ENCODE results near the gene NES.
"Not testable (repeated sequence)": the region's sequence is repeated elsewhere in the genome, so short reads cannot be mapped to it uniquely, and the experiment has no call there.

NES gene

GRCh38 chr1:156632355-156632754, 44.9 kb downstream of the NES start:
- Histone ChIP-seq H3K9me2 (ENCODE audit: low read depth, low read length) (no peaks in the 10 kb centered on the region), H2AFZ (ENCODE audit: low read length) (no peak overlapping the region), H3F3A (ENCODE audit: insufficient read depth, low read length) (no peaks in the 10 kb centered on the region), H3K79me2 (ENCODE audit: insufficient read depth, low read length) (no peaks in the 10 kb centered on the region), H3K27ac (ENCODE audit: low read depth, low read length, poor library complexity, severe bottlenecking) (no peak overlapping the region), H3K36me3 (ENCODE audit: insufficient read depth, low read length) (no peaks in the 10 kb centered on the region), H3K4me2 (ENCODE audit: low read length) (no peak overlapping the region), H3K9ac (ENCODE audit: low read length) (no peak overlapping the region), H3K9me3 (ENCODE audit: low read length) (no peaks in the 10 kb centered on the region), H3K4me3 (ENCODE audit: low read depth, low read length, poor library complexity, severe bottlenecking) (no peak overlapping the region), H3K4me1 (ENCODE audit: insufficient read depth, low read length, severe bottlenecking) (no peaks in the 10 kb centered on the region), H4K20me1 (ENCODE audit: insufficient read depth, low read length) (no peaks in the 10 kb centered on the region), H3K27me3 (ENCODE audit: insufficient read depth, low read length) (0 out of 2 replicates have a peak, but pooled peaks cover 5% of the 10 kb centered on the region)
- TF ChIP-seq CTCF (IDR thresholded peaks at IDR 0.05; ENCODE audit: low read length) (no peak), EZH2 (IDR thresholded peaks at IDR 0.05; ENCODE audit: borderline replicate concordance, low read length) (no peak)

DNA sequence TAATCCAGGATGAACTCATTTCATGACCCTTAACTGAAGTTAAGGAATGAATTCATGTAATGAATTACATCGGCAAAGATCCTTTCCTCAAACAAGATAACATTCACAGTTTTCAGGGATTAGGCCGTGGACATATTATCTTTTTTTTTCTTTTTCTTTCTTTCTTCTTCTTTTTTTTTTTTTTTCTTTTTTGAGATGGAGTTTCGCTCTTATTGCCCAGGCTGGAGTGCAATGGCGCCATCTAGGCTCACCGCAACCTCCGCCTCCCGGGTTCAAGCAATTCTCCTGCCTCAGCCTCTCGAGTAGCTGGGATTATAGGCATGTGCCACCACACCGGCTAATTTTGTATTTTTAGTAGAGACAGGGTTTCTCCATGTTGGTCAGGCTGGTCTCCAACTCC, 46.1 kb downstream of the NES start:
- not testable (repeated sequence) for H3K4me2 ChIP-seq (ENCODE audit: low read length); H3K4me3 ChIP-seq (ENCODE audit: low read depth, low read length, poor library complexity, severe bottlenecking); H4K20me1 ChIP-seq (ENCODE audit: insufficient read depth, low read length); H3K36me3 ChIP-seq (ENCODE audit: insufficient read depth, low read length); H3K9me3 ChIP-seq (ENCODE audit: low read length); H2AFZ ChIP-seq (ENCODE audit: low read length); H3K4me1 ChIP-seq (ENCODE audit: insufficient read depth, low read length, severe bottlenecking); H3K9me2 ChIP-seq (ENCODE audit: low read depth, low read length); H3F3A ChIP-seq (ENCODE audit: insufficient read depth, low read length); H3K9ac ChIP-seq (ENCODE audit: low read length); H3K79me2 ChIP-seq (ENCODE audit: insufficient read depth, low read length); H3K27ac ChIP-seq (ENCODE audit: low read depth, low read length, poor library complexity, severe bottlenecking); H3K27me3 ChIP-seq (ENCODE audit: insufficient read depth, low read length)

GRCh38 chr1:156629823-156630449, 47.3 kb downstream of the NES start:
- Histone ChIP-seq H4K20me1 (ENCODE audit: insufficient read depth, low read length) (no peaks in the 10 kb centered on the region), H3K27me3 (ENCODE audit: insufficient read depth, low read length) (0 out of 2 replicates have a peak, but pooled peaks cover 4% of the 10 kb centered on the region), H3K9me2 (ENCODE audit: low read depth, low read length) (no peaks in the 10 kb centered on the region), H3K27ac (ENCODE audit: low read depth, low read length, poor library complexity, severe bottlenecking) (no peak overlapping the region), H3F3A (ENCODE audit: insufficient read depth, low read length) (no peaks in the 10 kb centered on the region), H2AFZ (ENCODE audit: low read length) (no peak overlapping the region), H3K36me3 (ENCODE audit: insufficient read depth, low read length) (no peaks in the 10 kb centered on the region), H3K9ac (ENCODE audit: low read length) (no peak overlapping the region), H3K79me2 (ENCODE audit: insufficient read depth, low read length) (no peaks in the 10 kb centered on the region), H3K4me1 (ENCODE audit: insufficient read depth, low read length, severe bottlenecking) (no peaks in the 10 kb centered on the region), H3K4me3 (ENCODE audit: low read depth, low read length, poor library complexity, severe bottlenecking) (no peak overlapping the region), H3K9me3 (ENCODE audit: low read length) (no peaks in the 10 kb centered on the region), H3K4me2 (ENCODE audit: low read length) (no peak overlapping the region)
- TF ChIP-seq EZH2 (IDR thresholded peaks at IDR 0.05; ENCODE audit: borderline replicate concordance, low read length) (no peak), CTCF (IDR thresholded peaks at IDR 0.05; ENCODE audit: low read length) (no peak)

DNA sequence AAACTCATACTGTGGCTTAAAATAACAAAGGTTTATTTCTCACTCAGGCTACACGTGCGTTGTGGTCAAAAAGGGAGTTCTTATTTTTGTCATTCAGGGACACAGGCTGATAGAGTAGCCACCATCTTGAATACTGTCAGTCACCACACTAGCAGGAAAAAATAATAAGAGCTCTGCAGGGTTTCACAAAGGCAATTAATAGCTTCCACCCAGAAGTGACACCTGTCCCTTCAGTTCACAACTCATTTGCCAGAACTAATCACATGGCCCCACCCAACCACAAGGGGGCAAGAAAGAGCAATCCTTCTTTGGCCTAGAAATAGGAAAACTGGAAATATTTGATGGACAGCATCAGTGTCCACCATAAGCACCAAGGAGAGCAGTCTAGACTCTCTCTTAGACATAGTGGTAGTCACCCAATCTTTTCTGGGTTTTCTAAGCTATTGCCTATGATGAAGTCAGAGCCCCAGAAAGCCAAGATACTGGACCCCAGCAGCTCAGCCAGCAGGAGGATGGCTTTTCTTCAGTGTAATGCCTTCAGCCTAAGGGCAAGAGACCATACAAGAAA, 49.8 kb downstream of the NES start:
- H3K27me3 ChIP-seq (ENCODE audit: insufficient read depth, low read length): no peaks in the 10 kb centered on the region

More for the DNA sequence above, 49.8 kb downstream of the NES start:
- H3K36me3 ChIP-seq (ENCODE audit: insufficient read depth, low read length): no peaks in the 10 kb centered on the region
- peak; percentile 83 for TF ChIP-seq CTCF (IDR thresholded peaks at IDR 0.05; ENCODE audit: low read length)
- no peak for TF ChIP-seq EZH2 (IDR thresholded peaks at IDR 0.05; ENCODE audit: borderline replicate concordance, low read length)
- no peaks in the 10 kb centered on the region for H3K9me3 ChIP-seq (ENCODE audit: low read length)
- no peak overlapping the region for H3K4me3 ChIP-seq (ENCODE audit: low read depth, low read length, poor library complexity, severe bottlenecking)
- H4K20me1 ChIP-seq (ENCODE audit: insufficient read depth, low read length): no peaks in the 10 kb centered on the region
- H3K79me2 ChIP-seq (ENCODE audit: insufficient read depth, low read length): no peaks in the 10 kb centered on the region
- H3K27ac ChIP-seq (ENCODE audit: low read depth, low read length, poor library complexity, severe bottlenecking): no peak overlapping the region
- H3K9me2 ChIP-seq (ENCODE audit: low read depth, low read length): no peaks in the 10 kb centered on the region
- no peaks in the 10 kb centered on the region for H3K4me1 ChIP-seq (ENCODE audit: insufficient read depth, low read length, severe bottlenecking)
- H3F3A ChIP-seq (ENCODE audit: insufficient read depth, low read length): no peaks in the 10 kb centered on the region
- H3K4me2 ChIP-seq (ENCODE audit: low read length): no peak overlapping the region
- no peak overlapping the region for H2AFZ ChIP-seq (ENCODE audit: low read length)
- H3K9ac ChIP-seq (ENCODE audit: low read length): no peak overlapping the region
